Common myeloid progenitor, CD34-positive (primary cell): ENCODE results near the gene HLA-DQB2. TPM values are rescaled to one million over a fixed set of nuclear protein-coding genes. Genes with fewer than 3 reads are reported as not detected.
"Not testable (repeated sequence)": the region's sequence is repeated elsewhere in the genome, so short reads cannot be mapped to it uniquely, and the experiment has no call there.

ENCODE experiments used
- CTCF ChIA-PET: fragments of 350-600 bp; sonication (Branson Sonifier 250); formaldehyde crosslinking; loops from one replicate; lab custom pipeline; 2021; ENCODE audit warnings: antibody characterized with exemption; lab: Charles Lee
- POLR2A ChIA-PET: fragments of 350-600 bp; sonication (Branson Sonifier 250); formaldehyde crosslinking; loops from one replicate; lab custom pipeline; 2021; ENCODE audit warnings: antibody characterized with exemption; lab: Charles Lee
- DNase-seq, 3 donors: peaks; one replicate each; pipeline versions ENCODE4 v3.0.0 to v3.0.0-alpha.2; 2013
- H3K27ac ChIP-seq, 2 experiments: 1 replicate in 1 of 2; 2 replicates in 1 of 2; pipeline ENCODE4 v1.7.0; 2013; ENCODE audit warnings: inconsistent platforms in 2 of 2, low read length in 2 of 2, mild to moderate bottlenecking in 2 of 2, low read depth in 1 of 2, moderate library complexity in 1 of 2; ENCODE audit not compliant: severe bottlenecking in 2 of 2, insufficient read depth in 1 of 2, poor library complexity in 1 of 2
- H3K27me3 ChIP-seq, 5 experiments: replicated peaks in 2 of 5; 1 replicate in 3 of 5; 2 replicates in 2 of 5; pipeline versions ENCODE4 v1.6.1 to v1.7.0; 2013; ENCODE audit warnings: low read length in 4 of 5, mild to moderate bottlenecking in 2 of 5, moderate library complexity in 2 of 5, inconsistent platforms in 1 of 5; ENCODE audit not compliant: insufficient read depth in 5 of 5, control insufficient read depth in 4 of 5
- H3K36me3 ChIP-seq, 4 experiments: 1 replicate in 2 of 4; 2 replicates in 2 of 4; pipeline versions ENCODE4 v1.6.1 to v1.7.0; 2013; ENCODE audit warnings: low read length in 3 of 4, control low read depth in 1 of 4, mild to moderate bottlenecking in 1 of 4; ENCODE audit not compliant: control insufficient read depth in 4 of 4, insufficient read depth in 4 of 4
- H3K4me1 ChIP-seq, 4 experiments: 1 replicate in 3 of 4; 2 replicates in 1 of 4; pipeline versions ENCODE4 v1.6.1 to v1.7.1; 2013; ENCODE audit warnings: low read length in 3 of 4, mild to moderate bottlenecking in 3 of 4, control low read depth in 1 of 4, inconsistent platforms in 1 of 4, moderate library complexity in 1 of 4; ENCODE audit not compliant: control insufficient read depth in 4 of 4, insufficient read depth in 4 of 4; ENCODE audit errors: control extremely low read depth in 1 of 4
- H3K4me3 ChIP-seq, 7 experiments: 1 replicate in 4 of 7; 2 replicates in 3 of 7; pipeline versions ENCODE4 v1.5.1 to v1.7.0; 2013; ENCODE audit warnings: mild to moderate bottlenecking in 7 of 7, low read length in 6 of 7, moderate library complexity in 6 of 7, inconsistent platforms in 2 of 7, low read depth in 2 of 7, control low read depth in 1 of 7; ENCODE audit not compliant: insufficient read depth in 4 of 7, control insufficient read depth in 1 of 7; ENCODE audit errors: extremely low read depth in 1 of 7
- H3K9me3 ChIP-seq, 5 experiments: 1 replicate in 4 of 5; 2 replicates in 1 of 5; pipeline versions ENCODE4 v1.6.1 to v1.7.1; 2013; ENCODE audit warnings: low read length in 4 of 5, mild to moderate bottlenecking in 2 of 5, inconsistent platforms in 1 of 5, low read depth in 1 of 5, moderate library complexity in 1 of 5; ENCODE audit not compliant: control insufficient read depth in 4 of 5, insufficient read depth in 2 of 5; ENCODE audit errors: control extremely low read depth in 1 of 5
- WGBS: methylation state at CpG from one replicate; pipeline ENCODE4 v1.1.5; 2013; ENCODE audit not compliant: insufficient coverage; 5-methylcytosine and 5-hydroxymethylcytosine counted together
- polyA plus RNA-seq: library from polyadenylated mRNA; unstranded; fragments of 120-200 nt; gene quantifications from one replicate; pipeline ENCODE4 v1.2.1, GENCODE V29; 2013

Gene HLA-DQB2
- 3.9 TPM for polyA plus RNA-seq

DNA sequence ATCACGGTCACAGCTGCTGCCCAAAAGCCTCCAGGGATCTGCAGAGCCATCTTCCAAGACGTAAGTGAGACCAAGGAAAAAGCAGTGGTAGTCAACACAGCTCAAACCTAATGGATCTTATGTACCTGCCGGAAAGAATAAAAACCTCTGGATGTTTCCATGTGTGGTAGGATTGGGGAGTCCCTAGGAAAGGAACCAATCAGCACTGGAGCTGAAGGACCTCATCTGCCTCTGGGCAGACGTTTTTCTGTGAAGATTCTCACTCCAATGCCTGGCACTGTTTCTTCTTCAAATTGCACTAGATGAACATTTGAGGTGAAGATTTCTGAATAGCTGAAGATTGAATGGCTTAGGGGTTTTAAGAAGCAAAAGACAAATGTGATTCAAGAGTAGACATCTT, at the start of gene HLA-DQB2:
HLA-DQB2 (minus strand) TSS at position 112 of the 400 bp plus-strand sequence; CDS start at position 50, 62 bp downstream.
- Histone ChIP-seq H3K27me3 (peaks cover 0 to 27% (median 8%) of the 10 kb centered on the region in 5 experiments), H3K4me1 (no peaks in the 10 kb centered on the region), H3K27ac (no peak within 1 kb of the TSS), H3K9me3 (no peaks in the 10 kb centered on the region), H3K36me3 (no peaks in the 10 kb centered on the region), H3K4me3 (no peak within 1 kb of the TSS)
- POLR2A ChIA-PET: no interaction called here
- 67% methylated on average over 4 of the region's 4 CpGs for WGBS
- CTCF ChIA-PET: interaction anchor here (1.0 to 1.7 kb wide), 3 partner anchors 9 to 36 kb away, joined by 3 to 4 read pairs (median 4); no protein-coding TSS in a partner anchor
- DNase-seq: peak in 1 of 3 donors; percentile 53

DNA sequence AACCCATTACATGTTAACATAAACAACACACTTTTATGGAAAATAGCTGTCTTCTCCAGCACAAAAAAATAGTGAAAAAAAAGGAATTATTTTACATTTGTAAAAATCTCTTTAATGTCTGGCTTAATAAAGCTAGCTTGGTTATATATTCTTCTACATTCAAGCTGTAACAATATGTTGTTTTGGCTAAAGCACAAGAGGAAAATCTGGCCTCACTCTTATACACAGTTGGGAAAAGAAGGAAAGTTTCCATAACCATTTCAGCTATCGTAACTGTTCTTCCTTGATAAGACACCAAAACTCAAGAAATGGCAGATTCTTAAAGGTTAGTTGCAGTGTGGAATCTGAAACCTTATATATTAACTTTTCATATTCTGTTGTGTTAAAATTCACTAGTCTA, 45.8 kb upstream of the HLA-DQB2 start:
- no peaks in the 10 kb centered on the region for H3K36me3 ChIP-seq
- no peak overlapping the region for H3K27ac ChIP-seq
- WGBS: no CpG with 5 or more reads among the region's 1 CpG
- POLR2A ChIA-PET: no interaction called here
- CTCF ChIA-PET: interaction anchor here (0.7 to 2.0 kb wide), 4 partner anchors 9 to 395 kb away, joined by 3 to 7 read pairs (median 4); no protein-coding TSS in a partner anchor
- H3K4me3 ChIP-seq: no peak overlapping the region
- no peak for DNase-seq
- H3K9me3 ChIP-seq: no peaks in the 10 kb centered on the region
- H3K27me3 ChIP-seq: no peaks in the 10 kb centered on the region
- H3K4me1 ChIP-seq: peaks cover 0 to 8% (median 4%) of the 10 kb centered on the region in 4 experiments

DNA sequence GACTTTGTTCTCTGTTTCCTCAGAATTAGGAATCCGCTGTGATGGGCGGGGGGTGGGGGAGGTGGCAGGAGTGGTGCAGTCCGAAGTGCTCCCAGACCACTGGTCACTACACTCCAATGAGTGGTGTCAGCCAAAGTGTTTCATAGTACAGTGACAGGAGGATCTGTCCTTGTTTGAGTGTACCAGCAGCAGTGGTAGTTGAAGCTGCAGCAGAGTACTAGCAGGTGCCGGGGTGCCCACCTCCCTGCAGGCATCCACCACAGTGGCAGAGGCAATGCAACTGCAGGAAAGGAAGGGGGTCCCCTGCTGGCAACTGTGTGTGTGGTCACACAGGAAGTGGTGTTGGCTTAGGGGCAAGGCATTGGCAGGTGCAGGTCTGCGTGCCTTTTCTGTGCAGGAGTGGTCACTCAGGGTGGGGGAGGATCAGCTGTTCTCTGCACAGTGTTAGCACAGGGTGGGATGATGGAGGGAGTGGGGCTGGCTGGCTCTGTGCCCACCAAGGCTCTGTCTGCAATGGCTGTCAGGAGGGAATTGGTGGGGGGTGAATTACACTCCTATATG, 43.8 kb upstream of the HLA-DQB2 start:
- peak in 2 of 3 donors; percentile 24 to 45 for DNase-seq
- no peaks in the 10 kb centered on the region for H3K9me3 ChIP-seq
- no peak overlapping the region for H3K27ac ChIP-seq
- H3K4me3 ChIP-seq: no peak overlapping the region
- H3K27me3 ChIP-seq: no peaks in the 10 kb centered on the region
- H3K36me3 ChIP-seq: no peaks in the 10 kb centered on the region
- 94% methylated on average over 5 of the region's 5 CpGs for WGBS
- ChIA-PET CTCF (interaction anchor here (1.1 to 1.4 kb wide), 2 partner anchors 13 to 20 kb away, joined by 3 to 5 read pairs; no protein-coding TSS in a partner anchor), POLR2A (interaction anchor here (0.6 kb wide), 1 partner anchor 47 kb away, joined by 3 read pairs; the partner anchor contains the start of gene PSMB9)
- peaks cover 0 to 8% (median 6%) of the 10 kb centered on the region in 4 experiments for H3K4me1 ChIP-seq

DNA sequence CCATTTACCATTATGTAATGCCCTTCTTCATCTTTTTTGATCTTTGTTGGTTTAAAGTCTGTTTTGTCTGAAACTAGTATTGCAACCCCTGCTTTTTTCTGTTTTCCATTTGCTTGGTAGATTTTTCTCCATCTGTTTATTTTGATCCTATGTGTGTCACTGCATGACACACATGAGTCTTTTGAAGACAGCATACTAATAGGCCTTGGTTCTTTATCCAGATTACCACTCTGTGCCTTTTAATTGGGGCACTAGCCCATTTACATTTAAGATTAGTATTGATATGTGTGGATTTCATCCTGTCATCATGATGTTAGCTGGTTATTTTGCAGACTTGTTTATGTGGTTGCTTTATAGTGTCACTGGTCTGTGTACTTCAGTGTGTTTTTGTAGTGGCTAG, 42.1 kb upstream of the HLA-DQB2 start:
- POLR2A ChIA-PET, DNase-seq, H3K4me1 ChIP-seq, H3K9me3 ChIP-seq, H3K27me3 ChIP-seq, H3K27ac ChIP-seq, H3K4me3 ChIP-seq, H3K36me3 ChIP-seq: not testable (repeated sequence)
- CTCF ChIA-PET: interaction anchor here (1.0 to 1.7 kb wide), 2 partner anchors 12 to 33 kb away, joined by 3 read pairs; partner anchors contain the start of gene TAP2

DNA sequence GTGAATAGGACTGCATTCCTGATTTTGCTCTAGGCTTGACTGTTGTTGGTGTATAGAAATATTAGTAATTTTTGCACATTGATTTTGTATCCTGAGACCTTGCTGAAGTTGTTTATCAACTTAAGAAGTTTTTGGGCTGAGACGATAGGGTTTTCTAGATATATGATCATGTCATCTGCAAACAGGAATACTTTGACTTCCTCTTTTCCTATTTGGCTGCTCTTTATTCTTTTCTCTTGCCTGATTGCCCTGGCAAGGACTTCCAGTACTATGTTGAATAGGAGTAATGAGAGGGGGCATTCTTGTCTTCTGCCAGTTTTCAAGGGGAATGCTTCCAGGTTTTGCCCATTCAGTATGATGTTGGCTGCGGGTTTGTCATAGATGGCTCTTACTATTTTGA, 40.1 kb upstream of the HLA-DQB2 start:
- Histone ChIP-seq H3K4me1 (peaks cover 0 to 8% (median 6%) of the 10 kb centered on the region in 4 experiments), H3K4me3 (no peak overlapping the region), H3K27ac (no peak overlapping the region), H3K9me3 (peaks cover 0 to 9% (median 2%) of the 10 kb centered on the region in 5 experiments), H3K27me3 (no peaks in the 10 kb centered on the region), H3K36me3 (no peaks in the 10 kb centered on the region)
- CTCF ChIA-PET: interaction anchor here (0.9 to 1.3 kb wide), 3 partner anchors 22 to 390 kb away, joined by 3 to 5 read pairs (median 3); no protein-coding TSS in a partner anchor
- WGBS: no CpG with 5 or more reads among the region's 2 CpGs
- POLR2A ChIA-PET: no interaction called here
- peak in 1 of 3 donors; percentile 11 for DNase-seq

DNA sequence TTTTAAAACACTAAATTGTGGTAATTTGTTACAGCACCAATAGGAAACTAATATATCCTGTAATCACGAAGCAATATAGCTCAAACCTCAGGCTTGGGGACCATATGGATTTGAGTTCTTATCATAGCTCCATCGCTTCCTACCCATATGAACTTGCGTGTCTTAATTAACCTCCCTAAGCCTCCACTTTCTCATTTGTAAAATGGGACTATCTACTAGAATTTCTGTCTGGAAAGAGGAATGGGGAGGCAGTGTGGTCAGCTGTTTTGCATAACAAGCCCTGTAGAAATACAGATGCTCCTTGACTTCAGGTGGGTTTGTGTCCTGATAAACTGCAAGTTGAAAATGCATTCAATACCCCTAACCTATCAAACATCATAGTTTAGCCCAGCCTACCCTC, 36.4 kb upstream of the HLA-DQB2 start:
- WGBS: no CpG with 5 or more reads among the region's 3 CpGs
- CTCF ChIA-PET: interaction anchor here (0.9 to 1.5 kb wide), 7 partner anchors 9 to 56 kb away, joined by 3 to 6 read pairs (median 4); partner anchors contain the start of genes HLA-DQB2 and TAP2
- H3K27me3 ChIP-seq: no peaks in the 10 kb centered on the region
- no peak for DNase-seq
- peaks cover 4 to 25% (median 21%) of the 10 kb centered on the region in 4 experiments for H3K4me1 ChIP-seq
- no peaks in the 10 kb centered on the region for H3K36me3 ChIP-seq
- no peak overlapping the region for H3K27ac ChIP-seq
- peaks cover 0 to 10% (median 2%) of the 10 kb centered on the region in 5 experiments for H3K9me3 ChIP-seq
- POLR2A ChIA-PET: no interaction called here
- no peak overlapping the region for H3K4me3 ChIP-seq

DNA sequence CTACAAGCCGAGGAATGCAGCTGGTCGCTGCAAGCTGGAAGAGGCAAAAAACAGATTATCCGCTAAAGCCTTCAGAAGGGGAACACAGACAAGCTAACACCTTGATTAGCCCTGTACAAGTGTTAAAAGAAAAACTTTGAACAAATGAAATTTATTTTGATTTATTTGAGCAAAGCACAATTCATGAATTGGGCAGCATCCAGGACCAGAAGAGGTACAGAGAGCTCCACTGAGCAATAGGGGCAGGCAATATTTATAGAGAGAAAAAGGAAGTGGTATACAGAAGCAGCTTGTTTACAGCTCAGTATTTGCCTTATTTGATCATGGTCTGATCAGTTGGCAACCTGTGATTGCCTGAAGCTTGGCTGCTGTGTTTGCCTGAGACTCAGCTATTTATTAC, 35.8 kb upstream of the HLA-DQB2 start:
- POLR2A ChIA-PET: no interaction called here
- H3K9me3 ChIP-seq: peaks cover 0 to 10% (median 2%) of the 10 kb centered on the region in 5 experiments
- peak in 2 of 3 donors; percentile 59 to 69 for DNase-seq
- CTCF ChIA-PET: interaction anchor here (0.7 to 1.5 kb wide), 8 partner anchors 10 to 56 kb away, joined by 3 to 6 read pairs (median 4); partner anchors contain the start of genes HLA-DQB2 and TAP2
- H3K27me3 ChIP-seq: no peaks in the 10 kb centered on the region
- 100% methylated on average over 1 of the region's 3 CpGs for WGBS
- H3K4me1 ChIP-seq: peaks cover 10 to 30% (median 26%) of the 10 kb centered on the region in 4 experiments
- H3K27ac ChIP-seq: no peak overlapping the region
- no peak overlapping the region for H3K4me3 ChIP-seq
- H3K36me3 ChIP-seq: no peaks in the 10 kb centered on the region
